Smooth muscle cell (in vitro differentiated cells): ENCODE measurements around the gene SERTAD2. TPM values are rescaled to one million over a fixed set of nuclear protein-coding genes. Genes with fewer than 3 reads are reported as not detected.
A peak's percentile ranks its signal among the peaks of the same experiment; 100 is the strongest.

Experiments used
- DNase-seq: peaks from one replicate; lab custom pipeline; 2025; ENCODE audit not compliant: unreplicated experiment; lab: John Stamatoyannopoulos, UW
- H2AFZ ChIP-seq: fragments of 200-600 bp; sonication (generic); 2 replicates; pipeline ENCODE4 v1.6.0; 2016; ENCODE audit warnings: antibody characterized with exemption, low read depth, mild to moderate bottlenecking
- H3F3A ChIP-seq: fragments of 200-600 bp; sonication (generic); 2 replicates; pipeline ENCODE4 v1.6.0; 2017; ENCODE audit warnings: antibody characterized with exemption, low read depth
- H3K27ac ChIP-seq: fragments of 200-600 bp; sonication (generic); 2 replicates; pipeline ENCODE4 v1.5.1; 2016; ENCODE audit warnings: low read depth, mild to moderate bottlenecking
- H3K27me3 ChIP-seq: fragments of 200-600 bp; sonication (generic); 2 replicates; pipeline ENCODE4 v1.6.1; 2016; ENCODE audit warnings: low read depth, mild to moderate bottlenecking
- H3K36me3 ChIP-seq: fragments of 200-600 bp; sonication (generic); 2 replicates; pipeline ENCODE4 v1.5.1; 2016; ENCODE audit warnings: low read depth
- H3K4me1 ChIP-seq: fragments of 200-600 bp; sonication (generic); 2 replicates; pipeline ENCODE4 v1.5.1; 2016; ENCODE audit warnings: low read depth
- H3K4me2 ChIP-seq: fragments of 200-600 bp; sonication (generic); 2 replicates; pipeline ENCODE4 v1.6.0; 2016; ENCODE audit warnings: mild to moderate bottlenecking
- H3K4me3 ChIP-seq: fragments of 200-600 bp; sonication (generic); 2 replicates; pipeline ENCODE4 v1.5.1; 2016; ENCODE audit warnings: mild to moderate bottlenecking
- H3K79me2 ChIP-seq: fragments of 200-600 bp; sonication (generic); 2 replicates; pipeline ENCODE4 v1.6.0; 2016; ENCODE audit warnings: low read depth, mild to moderate bottlenecking
- H3K9ac ChIP-seq: fragments of 200-600 bp; sonication (generic); 2 replicates; pipeline ENCODE4 v1.6.0; 2016; ENCODE audit warnings: low read depth
- H3K9me3 ChIP-seq: fragments of 200-600 bp; sonication (generic); replicated peaks from 2 replicates; pipeline ENCODE4 v1.5.1; 2016; ENCODE audit warnings: low read depth
- H4K20me1 ChIP-seq: fragments of 200-600 bp; sonication (generic); 2 replicates; pipeline ENCODE4 v1.6.0; 2016; ENCODE audit warnings: low read depth
- WGBS: methylation state at CpG from one replicate; pipeline ENCODE4 v1.1.7; 2016; ENCODE audit warnings: low lambda C conversion rate; 5-methylcytosine and 5-hydroxymethylcytosine counted together
- polyA plus RNA-seq: library from polyadenylated mRNA; unstranded; fragments of >200 nt; fragmentation: Nextera tagmentation; extraction: Ambion mirVana; gene quantifications from 2 replicates; pipeline ENCODE4 v1.2.1, GENCODE V29; 2016
- total RNA-seq: library from RNA; depleted of rRNA; stranded (reverse); fragments of >200 nt; gene quantifications from 2 replicates; pipeline ENCODE4 v1.2.3, GENCODE V29; 2014
- TF ChIP-seq, protein P1 (sequence below): fragments of 200-600 bp; sonication (generic); IDR thresholded peaks from 2 replicates; pipeline ENCODE4 v1.5.1; 2017; ENCODE audit warnings: borderline replicate concordance, mild to moderate bottlenecking, antibody characterized with exemption; ENCODE audit not compliant: insufficient read depth, poor library complexity, severe bottlenecking

SERTAD2 gene
- total and polyA plus RNA-seq, 2 experiments from 2014 or later: 14.2 to 23.2 TPM

DNA sequence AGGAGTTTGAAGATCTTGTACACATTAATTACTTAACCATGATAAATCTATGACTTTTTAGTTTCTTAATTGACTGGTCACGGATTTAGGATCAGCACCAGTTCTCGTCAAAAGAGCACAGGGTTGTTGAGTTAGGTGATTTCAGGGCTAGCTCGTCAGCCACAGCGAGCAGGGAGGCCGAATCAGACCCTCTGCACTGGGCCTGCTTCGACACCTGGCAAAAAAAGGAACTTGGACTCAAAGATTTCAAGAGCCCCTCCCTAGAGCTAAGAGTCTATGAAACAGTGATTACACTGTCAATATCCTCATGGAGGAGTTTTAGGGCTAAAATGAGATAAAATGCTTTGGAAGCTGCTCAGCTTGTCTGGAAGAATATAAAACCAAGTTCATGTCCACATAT lies 4.6 kb upstream of the SERTAD2 start:
- no peak overlapping the region for H2AFZ ChIP-seq
- H3K27me3 ChIP-seq: no peaks in the 10 kb centered on the region
- no peaks in the 10 kb centered on the region for H3K36me3 ChIP-seq
- WGBS: over 99% methylated on average over 6 of the region's 6 CpGs
- DNase-seq: no peak
- no peak overlapping the region for H3K4me3 ChIP-seq
- no peaks in the 10 kb centered on the region for H3K9me3 ChIP-seq
- peaks cover 12% of the 10 kb centered on the region for H3K4me1 ChIP-seq
- H3K9ac ChIP-seq: no peak overlapping the region
- peaks cover 11% of the 10 kb centered on the region for H3F3A ChIP-seq
- TF ChIP-seq, protein P1, sequence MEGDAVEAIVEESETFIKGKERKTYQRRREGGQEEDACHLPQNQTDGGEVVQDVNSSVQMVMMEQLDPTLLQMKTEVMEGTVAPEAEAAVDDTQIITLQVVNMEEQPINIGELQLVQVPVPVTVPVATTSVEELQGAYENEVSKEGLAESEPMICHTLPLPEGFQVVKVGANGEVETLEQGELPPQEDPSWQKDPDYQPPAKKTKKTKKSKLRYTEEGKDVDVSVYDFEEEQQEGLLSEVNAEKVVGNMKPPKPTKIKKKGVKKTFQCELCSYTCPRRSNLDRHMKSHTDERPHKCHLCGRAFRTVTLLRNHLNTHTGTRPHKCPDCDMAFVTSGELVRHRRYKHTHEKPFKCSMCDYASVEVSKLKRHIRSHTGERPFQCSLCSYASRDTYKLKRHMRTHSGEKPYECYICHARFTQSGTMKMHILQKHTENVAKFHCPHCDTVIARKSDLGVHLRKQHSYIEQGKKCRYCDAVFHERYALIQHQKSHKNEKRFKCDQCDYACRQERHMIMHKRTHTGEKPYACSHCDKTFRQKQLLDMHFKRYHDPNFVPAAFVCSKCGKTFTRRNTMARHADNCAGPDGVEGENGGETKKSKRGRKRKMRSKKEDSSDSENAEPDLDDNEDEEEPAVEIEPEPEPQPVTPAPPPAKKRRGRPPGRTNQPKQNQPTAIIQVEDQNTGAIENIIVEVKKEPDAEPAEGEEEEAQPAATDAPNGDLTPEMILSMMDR: no peak
- no peaks in the 10 kb centered on the region for H3K79me2 ChIP-seq
- H3K4me2 ChIP-seq: no peak overlapping the region
- no peak overlapping the region for H3K27ac ChIP-seq
- H4K20me1 ChIP-seq: no peaks in the 10 kb centered on the region

- no peak for DNase-seq
- peaks cover 8% of the 10 kb centered on the region for H3K79me2 ChIP-seq
These were observed 3.7 kb upstream of the SERTAD2 start for GRCh38 chr2:64657411-64657810.

GRCh38 chr2:64656379-64656778 lies 2.7 kb upstream of the SERTAD2 start:
- H3K4me1 ChIP-seq: peaks cover 21% of the 10 kb centered on the region
- no peak overlapping the region for H3K4me2 ChIP-seq
- no peak for DNase-seq
- no peak overlapping the region for H3K27ac ChIP-seq
- no peaks in the 10 kb centered on the region for H3K36me3 ChIP-seq
- TF ChIP-seq, protein P1: no peak
- no peak overlapping the region for H3K4me3 ChIP-seq
- 100% methylated on average over 2 of the region's 2 CpGs for whole genome bisulfite sequencing
- H3F3A ChIP-seq: peaks cover 11% of the 10 kb centered on the region
- H3K9ac ChIP-seq: no peak overlapping the region
- no peak overlapping the region for H2AFZ ChIP-seq
- H4K20me1 ChIP-seq: peaks cover 14% of the 10 kb centered on the region
- H3K79me2 ChIP-seq: peaks cover 18% of the 10 kb centered on the region
- no peaks in the 10 kb centered on the region for H3K27me3 ChIP-seq
- H3K9me3 ChIP-seq: no peaks in the 10 kb centered on the region

More at GRCh38 chr2:64657411-64657810, 3.7 kb upstream of the SERTAD2 start:
- Histone ChIP-seq H4K20me1 (peaks cover 4% of the 10 kb centered on the region), H3K9ac (no peak overlapping the region), H2AFZ (no peak overlapping the region), H3F3A (peaks cover 11% of the 10 kb centered on the region), H3K27ac (no peak overlapping the region), H3K4me1 (peaks cover 12% of the 10 kb centered on the region), H3K4me3 (no peak overlapping the region), H3K27me3 (no peaks in the 10 kb centered on the region), H3K9me3 (no peaks in the 10 kb centered on the region), H3K4me2 (no peak overlapping the region), H3K36me3 (no peaks in the 10 kb centered on the region)
- TF ChIP-seq, protein P1: no peak
- WGBS: 95% methylated on average over 2 of the region's 2 CpGs

- 86% methylated on average over 3 of the region's 3 CpGs for WGBS
- Histone ChIP-seq H3K9ac (no peak overlapping the region), H3K27ac (no peak overlapping the region), H3K36me3 (no peaks in the 10 kb centered on the region), H3K4me2 (peak overlapping the region; percentile 88), H3K4me3 (no peak overlapping the region), H4K20me1 (peaks cover 19% of the 10 kb centered on the region), H3K4me1 (peaks cover 26% of the 10 kb centered on the region), H3K79me2 (peaks cover 23% of the 10 kb centered on the region), H3F3A (peaks cover 11% of the 10 kb centered on the region), H3K9me3 (no peaks in the 10 kb centered on the region), H3K27me3 (no peaks in the 10 kb centered on the region), H2AFZ (no peak overlapping the region)
- TF ChIP-seq, protein P1: no peak
- no peak for DNase-seq
These were observed 2.2 kb upstream of the SERTAD2 start for GRCh38 chr2:64655873-64656272.
